HepG2 (cell line): ENCODE data around the gene RBP5. TPM values are rescaled to one million over a fixed set of nuclear protein-coding genes. Genes with fewer than 3 reads are reported as not detected.

Source experiments
- ETV5 ChIP-seq: IDR thresholded peaks from 2 replicates; pipeline ENCODE4 v1.6.1; 2018; ENCODE audit warnings: missing biosample characterization, missing genetic modification reagents, inconsistent platforms, borderline replicate concordance
- HOXA3 ChIP-seq: sonication (generic); formaldehyde crosslinking; IDR thresholded peaks from 2 replicates; pipeline ENCODE4 v1.5.0; 2020; ENCODE audit warnings: missing genetic modification reagents
- KDM2A ChIP-seq: sonication (generic); formaldehyde crosslinking; IDR thresholded peaks from 2 replicates; pipeline ENCODE4 v1.4.0; 2020; ENCODE audit warnings: low read depth, missing genetic modification reagents, borderline replicate concordance
- MAZ ChIP-seq, 2 experiments: sonication (generic) in 1 of 2; formaldehyde crosslinking in 1 of 2; IDR thresholded peaks; 2 replicates each; pipeline versions ENCODE4 v1.5.0 to v1.6.1; 2012 to 2020; ENCODE audit warnings: low read depth in 2 of 2, mild to moderate bottlenecking in 2 of 2, borderline replicate concordance in 1 of 2, improper control_type of control experiment in 1 of 2, low read length in 1 of 2, missing genetic modification reagents in 1 of 2, moderate library complexity in 1 of 2
- SMC3 ChIP-seq: IDR thresholded peaks from 2 replicates; pipeline ENCODE4 v1.6.1; 2011; ENCODE audit warnings: low read length, improper control_type of control experiment
- ZBTB8A ChIP-seq: sonication (generic); formaldehyde crosslinking; IDR thresholded peaks from 2 replicates; pipeline ENCODE4 v1.4.0; 2020; ENCODE audit warnings: mild to moderate bottlenecking, low read depth, missing genetic modification reagents, borderline replicate concordance
- ZNF354B ChIP-seq: sonication (generic); formaldehyde crosslinking; IDR thresholded peaks from 2 replicates; pipeline ENCODE4 v1.8.0; 2022; ENCODE audit warnings: mild to moderate bottlenecking, missing genetic modification reagents
- ZNF607 ChIP-seq: sonication (generic); formaldehyde crosslinking; IDR thresholded peaks from 2 replicates; pipeline ENCODE4 v1.5.1; 2020; ENCODE audit warnings: missing genetic modification reagents, mild to moderate bottlenecking, borderline replicate concordance
- polyA plus RNA-seq, 8 experiments: library from polyadenylated mRNA; depleted of rRNA in 3 of 8; stranded (reverse) in 7 of 8; unstranded in 1 of 8; fragments of >200 nt; fragmentation: Illumina TruSeq in 4 of 8; extraction: Trizol in 4 of 8; gene quantifications; 2 replicates each; pipeline versions ENCODE4 v1.2.1 to v1.2.3, GENCODE V29; 2011 to 2016; ENCODE audit warnings: low read depth in 4 of 8, missing spikeins in 1 of 8, mixed read lengths in 1 of 8; ENCODE audit not compliant: insufficient read depth in 1 of 8
- total RNA-seq, 5 experiments: library from RNA; depleted of rRNA; stranded (reverse); fragments of >200 nt; fragmentation: Illumina TruSeq; extraction: Trizol; gene quantifications; 2 replicates each; pipeline ENCODE4 v1.2.3, GENCODE V29; 2016; ENCODE audit warnings: low read depth in 1 of 5
- TF ChIP-seq, protein P1 (sequence below), 2 experiments: sonication (generic) in 1 of 2; formaldehyde crosslinking in 1 of 2; IDR thresholded peaks; 2 replicates each; pipeline versions ENCODE4 v1.4.0 to v1.6.1; 2018 to 2020; ENCODE audit warnings: missing genetic modification reagents in 2 of 2, borderline replicate concordance in 1 of 2, low read depth in 1 of 2, mild to moderate bottlenecking in 1 of 2, missing biosample characterization in 1 of 2
- TF ChIP-seq, protein P2 (sequence below): sonication (generic); formaldehyde crosslinking; IDR thresholded peaks from 2 replicates; pipeline ENCODE4 v1.5.0; 2020; ENCODE audit warnings: mild to moderate bottlenecking, missing genetic modification reagents, moderate library complexity
- TF ChIP-seq, protein P3 (sequence below): sonication (generic); formaldehyde crosslinking; IDR thresholded peaks from 2 replicates; pipeline ENCODE4 v1.8.1; 2022; ENCODE audit warnings: low read depth, mild to moderate bottlenecking, missing genetic modification reagents

RBP5 gene
- total and polyA plus RNA-seq, 2 of the 13 experiments (the other 11 are each of a cell fraction or from before 2014, with no cell fraction given) = 13.8 to 19.8 TPM

DNA sequence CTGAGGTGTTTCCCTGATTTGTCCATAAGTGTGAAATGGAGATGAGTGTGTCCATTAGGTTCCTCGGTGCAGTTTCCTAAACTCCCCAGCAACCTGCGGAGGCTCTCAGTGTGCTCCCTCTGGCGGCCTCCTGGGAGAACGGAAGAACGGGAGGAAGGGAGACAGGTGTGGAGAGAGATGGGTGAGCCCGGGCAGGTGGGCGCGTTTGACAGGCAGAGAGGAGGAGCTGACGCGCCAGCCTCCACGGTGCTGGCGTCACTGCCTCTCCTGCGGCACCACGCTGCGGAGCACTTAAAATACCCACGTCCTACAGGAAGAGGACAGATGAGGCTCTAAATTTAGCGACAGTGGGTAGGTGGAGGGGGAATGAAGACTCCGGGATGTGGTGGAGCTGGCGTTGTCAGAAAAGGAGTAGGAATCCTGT, 34.0 kb upstream of the RBP5 start (continued):
- TF ChIP-seq, protein P1, sequence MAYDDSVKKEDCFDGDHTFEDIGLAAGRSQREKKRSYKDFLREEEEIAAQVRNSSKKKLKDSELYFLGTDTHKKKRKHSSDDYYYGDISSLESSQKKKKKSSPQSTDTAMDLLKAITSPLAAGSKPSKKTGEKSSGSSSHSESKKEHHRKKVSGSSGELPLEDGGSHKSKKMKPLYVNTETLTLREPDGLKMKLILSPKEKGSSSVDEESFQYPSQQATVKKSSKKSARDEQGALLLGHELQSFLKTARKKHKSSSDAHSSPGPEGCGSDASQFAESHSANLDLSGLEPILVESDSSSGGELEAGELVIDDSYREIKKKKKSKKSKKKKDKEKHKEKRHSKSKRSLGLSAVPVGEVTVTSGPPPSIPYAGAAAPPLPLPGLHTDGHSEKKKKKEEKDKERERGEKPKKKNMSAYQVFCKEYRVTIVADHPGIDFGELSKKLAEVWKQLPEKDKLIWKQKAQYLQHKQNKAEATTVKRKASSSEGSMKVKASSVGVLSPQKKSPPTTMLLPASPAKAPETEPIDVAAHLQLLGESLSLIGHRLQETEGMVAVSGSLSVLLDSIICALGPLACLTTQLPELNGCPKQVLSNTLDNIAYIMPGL (CRISPR knock-in tag; IDR thresholded peaks at IDR 0.05; ENCODE audit: borderline replicate concordance in 1 of 2, low read depth in 1 of 2) = 0 out of 4 replicates have a peak, but pooled peaks have one; percentile 20 to 25
- TF ChIP-seq, protein P2, sequence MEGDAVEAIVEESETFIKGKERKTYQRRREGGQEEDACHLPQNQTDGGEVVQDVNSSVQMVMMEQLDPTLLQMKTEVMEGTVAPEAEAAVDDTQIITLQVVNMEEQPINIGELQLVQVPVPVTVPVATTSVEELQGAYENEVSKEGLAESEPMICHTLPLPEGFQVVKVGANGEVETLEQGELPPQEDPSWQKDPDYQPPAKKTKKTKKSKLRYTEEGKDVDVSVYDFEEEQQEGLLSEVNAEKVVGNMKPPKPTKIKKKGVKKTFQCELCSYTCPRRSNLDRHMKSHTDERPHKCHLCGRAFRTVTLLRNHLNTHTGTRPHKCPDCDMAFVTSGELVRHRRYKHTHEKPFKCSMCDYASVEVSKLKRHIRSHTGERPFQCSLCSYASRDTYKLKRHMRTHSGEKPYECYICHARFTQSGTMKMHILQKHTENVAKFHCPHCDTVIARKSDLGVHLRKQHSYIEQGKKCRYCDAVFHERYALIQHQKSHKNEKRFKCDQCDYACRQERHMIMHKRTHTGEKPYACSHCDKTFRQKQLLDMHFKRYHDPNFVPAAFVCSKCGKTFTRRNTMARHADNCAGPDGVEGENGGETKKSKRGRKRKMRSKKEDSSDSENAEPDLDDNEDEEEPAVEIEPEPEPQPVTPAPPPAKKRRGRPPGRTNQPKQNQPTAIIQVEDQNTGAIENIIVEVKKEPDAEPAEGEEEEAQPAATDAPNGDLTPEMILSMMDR (CRISPR knock-in tag) = peak; percentile 83
- 0 out of 2 replicates have a peak, but pooled peaks have one; percentile 19 for TF ChIP-seq ZNF354B (CRISPR knock-in tag)
- TF ChIP-seq, protein P3, sequence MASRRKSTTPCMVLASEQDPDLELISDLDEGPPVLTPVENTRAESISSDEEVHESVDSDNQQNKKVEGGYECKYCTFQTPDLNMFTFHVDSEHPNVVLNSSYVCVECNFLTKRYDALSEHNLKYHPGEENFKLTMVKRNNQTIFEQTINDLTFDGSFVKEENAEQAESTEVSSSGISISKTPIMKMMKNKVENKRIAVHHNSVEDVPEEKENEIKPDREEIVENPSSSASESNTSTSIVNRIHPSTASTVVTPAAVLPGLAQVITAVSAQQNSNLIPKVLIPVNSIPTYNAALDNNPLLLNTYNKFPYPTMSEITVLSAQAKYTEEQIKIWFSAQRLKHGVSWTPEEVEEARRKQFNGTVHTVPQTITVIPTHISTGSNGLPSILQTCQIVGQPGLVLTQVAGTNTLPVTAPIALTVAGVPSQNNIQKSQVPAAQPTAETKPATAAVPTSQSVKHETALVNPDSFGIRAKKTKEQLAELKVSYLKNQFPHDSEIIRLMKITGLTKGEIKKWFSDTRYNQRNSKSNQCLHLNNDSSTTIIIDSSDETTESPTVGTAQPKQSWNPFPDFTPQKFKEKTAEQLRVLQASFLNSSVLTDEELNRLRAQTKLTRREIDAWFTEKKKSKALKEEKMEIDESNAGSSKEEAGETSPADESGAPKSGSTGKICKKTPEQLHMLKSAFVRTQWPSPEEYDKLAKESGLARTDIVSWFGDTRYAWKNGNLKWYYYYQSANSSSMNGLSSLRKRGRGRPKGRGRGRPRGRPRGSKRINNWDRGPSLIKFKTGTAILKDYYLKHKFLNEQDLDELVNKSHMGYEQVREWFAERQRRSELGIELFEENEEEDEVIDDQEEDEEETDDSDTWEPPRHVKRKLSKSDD (CRISPR knock-in tag) = no peak
- TF ChIP-seq SMC3 = peak; percentile 57
- no peak for TF ChIP-seq HOXA3
- no peak for TF ChIP-seq ZNF607 (CRISPR knock-in tag)
- TF ChIP-seq ETV5 = 0 out of 2 replicates have a peak, but pooled peaks have one; percentile 15
- TF ChIP-seq KDM2A (CRISPR knock-in tag) = peak; percentile 38; the same call in 1 of the 2 replicates
- TF ChIP-seq ZBTB8A (CRISPR knock-in tag) = no peak
- no peak for TF ChIP-seq MAZ (IDR thresholded peaks at IDR 0.05; ENCODE audit: borderline replicate concordance, low read depth, low read length)
- 0 out of 2 replicates have a peak, but pooled peaks have one; percentile 30 for TF ChIP-seq MAZ (CRISPR knock-in tag; IDR thresholded peaks at IDR 0.05; ENCODE audit: low read depth)
